Measurements from ENCODE around the gene MAP2K6.

- no peak for TF ChIP-seq CTCF (conservative IDR thresholded peaks at IDR 0.05; ENCODE audit: low read depth, low read length)
- no peak for TF ChIP-seq EZH2 (IDR thresholded peaks at IDR 0.05; ENCODE audit: low read length, unreplicated experiment)
Measured at GRCh38 chr17:69489313-69489712, 74.8 kb downstream of the MAP2K6 start.

All from PC-3 (cell line).